ENCODE results near the gene RAB11FIP5.

- TF ChIP-seq EP300 (IDR thresholded peaks at IDR 0.05; ENCODE audit: borderline replicate concordance in 1 of 2, control insufficient read depth in 1 of 2, low read depth in 2 of 2, low read length in 2 of 2): no peak
- TF ChIP-seq ZBTB33 (IDR thresholded peaks at IDR 0.05): no peak
- no peak for TF ChIP-seq MYC (IDR thresholded peaks at IDR 0.05; ENCODE audit: insufficient read depth, insufficient read length, insufficient replicate concordance, low read length, severe bottlenecking)
- TF ChIP-seq CBX5 (IDR thresholded peaks at IDR 0.05; ENCODE audit: low read depth): no peak
- TF ChIP-seq CREM (IDR thresholded peaks at IDR 0.05; ENCODE audit: low read depth): no peak
- no peak for TF ChIP-seq STAT3 (IDR thresholded peaks at IDR 0.05; ENCODE audit: low read depth, low read length)
- TF ChIP-seq TCF7 (IDR thresholded peaks at IDR 0.05; ENCODE audit: borderline replicate concordance): no peak
- no peak for TF ChIP-seq NRF1 (conservative IDR thresholded peaks at IDR 0.05; ENCODE audit: low read depth, low read length)
Observed at GRCh38 chr2:73117441-73117840, 4.7 kb upstream of the RAB11FIP5 start.
